Measurements from ENCODE around the gene NUDT16L1.
A peak's percentile ranks its signal among the peaks of the same experiment; 100 is the strongest.

NUDT16L1 gene

GRCh38 chr16:4693296-4693955 is at the start of gene NUDT16L1:
NUDT16L1 (plus strand) TSS chr16:4693562; CDS start chr16:4693727, 165 bp downstream.
- peak; percentile 97 for DNase-seq

GRCh38 chr16:4646773-4647643 is 46.4 kb upstream of the NUDT16L1 start:
- DNase-seq = no peak

GRCh38 chr16:4647644-4647980 is 45.8 kb upstream of the NUDT16L1 start:
- no peak for DNase-seq

GRCh38 chr16:4648917-4649316 is 44.4 kb upstream of the NUDT16L1 start:
- DNase-seq = no peak

GRCh38 chr16:4649744-4650442 is 43.5 kb upstream of the NUDT16L1 start:
- DNase-seq = peak; percentile 23

- peak; percentile 83 for DNase-seq
These were observed 42.8 kb upstream of the NUDT16L1 start for GRCh38 chr16:4650443-4651074.

GRCh38 chr16:4651827-4652226 is 41.5 kb upstream of the NUDT16L1 start:
- DNase-seq = no peak

GRCh38 chr16:4652561-4652960 is 40.8 kb upstream of the NUDT16L1 start:
- DNase-seq = no peak

- no peak for DNase-seq
These were observed 39.1 kb upstream of the NUDT16L1 start for GRCh38 chr16:4654011-4654963.

- DNase-seq = no peak
These were observed 38.3 kb upstream of the NUDT16L1 start for GRCh38 chr16:4654964-4655590.

- DNase-seq = no peak
These were observed 37.6 kb upstream of the NUDT16L1 start for GRCh38 chr16:4655801-4656200.

GRCh38 chr16:4656221-4656620 is 37.1 kb upstream of the NUDT16L1 start:
- no peak for DNase-seq

- no peak for DNase-seq
These were observed 36.4 kb upstream of the NUDT16L1 start for GRCh38 chr16:4656695-4657686.

GRCh38 chr16:4659363-4660353 is 33.7 kb upstream of the NUDT16L1 start:
- no peak for DNase-seq

GRCh38 chr16:4660454-4661007 is 32.8 kb upstream of the NUDT16L1 start:
- peak; percentile 77 for DNase-seq

GRCh38 chr16:4661661-4662060 is 31.7 kb upstream of the NUDT16L1 start:
- DNase-seq = no peak

- DNase-seq = no peak
These were observed 29.9 kb upstream of the NUDT16L1 start for GRCh38 chr16:4663465-4663776.

- no peak for DNase-seq
These were observed 29.4 kb upstream of the NUDT16L1 start for GRCh38 chr16:4663777-4664465.
